HG02588 (cell line): Measurements from ENCODE around the gene C14orf180.

Experiments used
- ATAC-seq: cut with Tn5 transposase; IDR thresholded peaks from one replicate; pipeline ENCODE4 v1.9.1; 2021; ENCODE audit warnings: mild to moderate bottlenecking, moderate library complexity; ENCODE audit not compliant: unreplicated experiment

C14orf180 gene

GRCh38 chr14:104579507-104579906, at the start of gene C14orf180:
Gene C14orf180 (plus strand): TSS chr14:104579764. CDS start chr14:104586431, 6,667 bp downstream.
- ATAC-seq: no peak

- no peak for ATAC-seq
Observed at GRCh38 chr14:104530646-104531045, 48.9 kb upstream of the C14orf180 start.

- no peak for ATAC-seq
Observed at GRCh38 chr14:104531421-104532190, 48.0 kb upstream of the C14orf180 start.

GRCh38 chr14:104532191-104532555, 47.4 kb upstream of the C14orf180 start:
- no peak for ATAC-seq

GRCh38 chr14:104534036-104534435, 45.5 kb upstream of the C14orf180 start:
- no peak for ATAC-seq

- ATAC-seq: no peak
Observed at GRCh38 chr14:104536942-104537612, 42.5 kb upstream of the C14orf180 start.

GRCh38 chr14:104537613-104537988, 42.0 kb upstream of the C14orf180 start:
- no peak for ATAC-seq

GRCh38 chr14:104541905-104542465, 37.6 kb upstream of the C14orf180 start:
- ATAC-seq: no peak

GRCh38 chr14:104542871-104543830, 36.4 kb upstream of the C14orf180 start:
- no peak for ATAC-seq

GRCh38 chr14:104544362-104544961, 35.1 kb upstream of the C14orf180 start:
- ATAC-seq: no peak

GRCh38 chr14:104545151-104545941, 34.2 kb upstream of the C14orf180 start:
- no peak for ATAC-seq

GRCh38 chr14:104545942-104546501, 33.5 kb upstream of the C14orf180 start:
- no peak for ATAC-seq

- no peak for ATAC-seq
Observed at GRCh38 chr14:104546591-104547309, 32.8 kb upstream of the C14orf180 start.

- ATAC-seq: no peak
Observed at GRCh38 chr14:104547310-104547997, 32.1 kb upstream of the C14orf180 start.

- ATAC-seq: no peak
Observed at GRCh38 chr14:104547998-104548700, 31.4 kb upstream of the C14orf180 start.

- no peak for ATAC-seq
Observed at GRCh38 chr14:104548802-104549535, 30.6 kb upstream of the C14orf180 start.
